C4-2B (cell line): ENCODE measurements around the gene CBX6.

Experiments
- H3K27ac ChIP-seq: fragments of 450-650 bp; 2 replicates; pipeline ENCODE4 v1.5.1; 2017
- CTCF ChIP-seq: fragments of 450-650 bp; conservative IDR thresholded peaks from 2 replicates; pipeline ENCODE4 v1.5.1; 2017; ENCODE audit warnings: mild to moderate bottlenecking
- ZFX ChIP-seq: fragments of 450-650 bp; IDR thresholded peaks from 2 replicates; pipeline ENCODE4 v1.6.1; 2017

CBX6 gene

GRCh38 chr22:38881464-38881871 is 9.5 kb upstream of the CBX6 start:
- TF ChIP-seq ZFX, result no peak
- TF ChIP-seq CTCF, result no peak
- peak overlapping the region; percentile 9; the same call in 1 of the 2 replicates for H3K27ac ChIP-seq

- H3K27ac ChIP-seq, result no peak overlapping the region
- TF ChIP-seq CTCF (no peak), ZFX (no peak)
These were observed 7.9 kb upstream of the CBX6 start for GRCh38 chr22:38879961-38880360.

GRCh38 chr22:38879108-38879729 is 7.2 kb upstream of the CBX6 start:
- no peak for TF ChIP-seq CTCF
- no peak for TF ChIP-seq ZFX
- no peak overlapping the region for H3K27ac ChIP-seq

GRCh38 chr22:38878001-38878400 is 6.0 kb upstream of the CBX6 start:
- TF ChIP-seq CTCF (no peak), ZFX (no peak)
- H3K27ac ChIP-seq, result no peak overlapping the region

GRCh38 chr22:38874529-38875222 is 2.7 kb upstream of the CBX6 start:
- no peak overlapping the region for H3K27ac ChIP-seq

GRCh38 chr22:38873469-38874411 is 1.7 kb upstream of the CBX6 start:
- TF ChIP-seq CTCF, result no peak
- no peak for TF ChIP-seq ZFX

More at GRCh38 chr22:38874529-38875222, 2.7 kb upstream of the CBX6 start:
- TF ChIP-seq ZFX, result no peak
- TF ChIP-seq CTCF, result no peak

More at GRCh38 chr22:38873469-38874411, 1.7 kb upstream of the CBX6 start:
- no peak overlapping the region for H3K27ac ChIP-seq
